GM18505 (cell line): ENCODE results near the gene LCNL1.

Experiments used
- ATAC-seq: cut with Tn5 transposase; IDR thresholded peaks from one replicate; pipeline ENCODE4 v1.9.1; 2021; ENCODE audit not compliant: unreplicated experiment
- POLR2A ChIP-seq: IDR thresholded peaks from 4 replicates; pipeline ENCODE4 v1.6.1; 2011; ENCODE audit warnings: borderline replicate concordance; ENCODE audit not compliant: insufficient read depth, insufficient read length; ENCODE audit errors: extremely low read depth

LCNL1 gene

DNA sequence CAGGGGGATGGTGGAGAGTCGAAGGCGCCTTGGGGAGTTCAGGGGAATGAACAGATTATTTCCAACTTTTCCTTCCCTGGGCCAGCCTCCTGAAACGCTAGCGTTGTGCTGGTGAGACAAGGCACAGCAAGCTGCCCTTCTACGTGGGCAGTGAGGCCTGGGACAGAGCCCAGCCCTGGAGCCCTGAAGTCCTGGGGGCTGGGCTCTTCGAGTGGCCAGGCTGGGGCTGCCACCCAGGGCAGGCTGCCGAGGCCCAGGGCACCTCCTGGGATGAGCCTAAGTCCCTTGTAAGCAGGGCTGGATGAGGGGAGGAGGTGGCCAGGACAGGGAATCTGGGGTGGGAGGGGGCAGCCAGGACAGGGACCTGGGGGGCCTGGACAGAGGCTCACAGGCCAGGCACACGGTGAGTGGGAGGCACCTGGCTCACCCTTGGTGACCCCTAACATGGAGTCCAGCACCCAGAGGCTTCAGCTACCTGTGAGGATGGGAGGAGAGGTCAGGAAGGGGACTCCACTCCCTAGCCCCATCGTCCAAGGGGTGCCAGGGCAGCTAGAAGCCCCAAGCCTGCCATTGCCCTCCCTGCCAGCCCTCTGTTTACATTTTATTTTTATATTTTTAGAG lies 32.0 kb upstream of the LCNL1 start:
- no peak for ATAC-seq
- TF ChIP-seq POLR2A: no peak

GRCh38 chr9:136951541-136952320 lies 31.1 kb upstream of the LCNL1 start, which contains the start of gene LCN12:
TSS of gene LCN12 (plus strand) at chr9:136952273. CDS start at chr9:136952328, 55 bp downstream.
- no peak for ATAC-seq
- no peak for TF ChIP-seq POLR2A

- no peak for ATAC-seq
- TF ChIP-seq POLR2A: no peak
These were observed 30.4 kb upstream of the LCNL1 start for GRCh38 chr9:136952321-136952850.

DNA sequence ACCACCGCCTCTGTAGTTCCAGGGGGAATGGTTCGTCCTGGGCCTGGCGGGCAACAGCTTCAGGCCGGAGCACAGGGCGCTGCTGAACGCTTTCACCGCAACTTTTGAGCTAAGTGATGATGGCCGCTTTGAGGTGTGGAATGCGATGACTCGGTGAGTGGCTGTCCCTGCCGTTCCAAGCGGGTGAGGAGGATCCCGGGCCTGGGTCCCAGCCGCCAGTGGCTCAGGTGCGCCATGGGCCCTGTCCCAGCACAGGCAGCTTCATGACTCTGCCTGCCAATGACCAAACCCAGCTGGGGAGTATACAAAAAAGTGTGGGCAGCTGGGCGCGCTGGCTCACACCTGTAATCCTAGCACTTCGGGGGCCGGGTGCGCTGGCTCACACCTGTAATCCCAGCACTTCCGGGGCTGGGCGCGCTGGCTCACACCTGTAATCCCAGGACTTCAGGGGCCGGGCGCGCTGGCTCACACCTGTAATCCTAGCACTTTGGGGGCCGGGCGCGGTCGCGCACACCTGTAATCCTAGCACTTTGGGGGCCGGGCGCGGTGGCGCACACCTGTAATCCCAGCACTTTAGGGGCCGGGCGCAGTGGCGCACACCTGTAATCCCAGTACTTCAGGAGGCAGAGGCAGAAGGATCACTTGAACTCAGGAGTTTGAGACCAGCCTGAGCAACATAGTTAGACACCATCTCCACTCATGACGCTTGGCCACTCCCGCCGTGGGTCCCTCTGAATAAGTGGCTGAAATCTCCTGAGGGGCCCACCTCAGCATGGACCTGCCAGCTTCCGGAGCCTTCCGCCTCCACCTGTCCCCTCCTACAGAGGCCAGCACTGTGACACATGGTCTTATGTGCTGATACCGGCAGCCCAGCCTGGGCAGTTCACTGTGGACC lies 29.7 kb upstream of the LCNL1 start:
- ATAC-seq: no peak
- no peak for TF ChIP-seq POLR2A

GRCh38 chr9:136953771-136954269 lies 29.0 kb upstream of the LCNL1 start:
- ATAC-seq: no peak
- no peak for TF ChIP-seq POLR2A

- ATAC-seq: no peak
- no peak for TF ChIP-seq POLR2A
These were observed 28.3 kb upstream of the LCNL1 start for GRCh38 chr9:136954270-136955083.

DNA sequence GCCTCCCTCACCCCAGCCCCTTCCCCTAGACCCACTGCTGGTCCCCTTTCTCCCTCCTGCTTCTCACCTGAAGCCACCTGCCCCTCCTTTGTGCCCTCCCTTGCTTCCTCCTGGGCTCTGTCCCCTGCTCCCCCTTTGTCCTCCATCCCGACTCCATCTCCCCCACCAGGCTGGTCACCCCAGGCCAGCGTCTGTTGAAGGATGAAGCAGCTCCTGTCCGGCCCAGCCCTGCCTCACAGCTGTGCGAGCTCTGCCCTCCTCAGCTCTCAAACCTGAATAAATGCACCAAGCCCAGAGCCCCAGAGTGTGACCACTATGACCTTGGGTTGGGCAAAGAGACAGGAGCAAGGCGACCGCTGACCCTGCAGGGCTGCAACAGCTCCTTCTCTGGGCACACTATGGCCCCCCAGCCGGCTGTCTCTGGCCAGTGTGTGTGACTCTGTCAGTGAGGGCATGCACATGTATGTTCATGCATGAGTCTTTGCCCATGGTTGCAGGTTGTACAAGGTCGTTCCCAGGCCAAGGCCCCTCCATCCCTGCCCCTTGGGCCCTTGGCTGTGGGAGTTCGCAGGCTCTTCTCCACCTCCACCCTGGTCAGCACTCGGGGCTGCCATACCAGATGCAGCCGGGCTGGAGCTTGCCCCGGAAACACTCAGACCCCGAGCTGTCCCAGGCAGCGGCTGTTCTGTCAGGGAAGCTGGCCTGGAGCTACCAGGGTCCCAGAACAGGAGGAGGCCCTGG lies 27.4 kb upstream of the LCNL1 start:
- no peak for TF ChIP-seq POLR2A
- ATAC-seq: no peak

DNA sequence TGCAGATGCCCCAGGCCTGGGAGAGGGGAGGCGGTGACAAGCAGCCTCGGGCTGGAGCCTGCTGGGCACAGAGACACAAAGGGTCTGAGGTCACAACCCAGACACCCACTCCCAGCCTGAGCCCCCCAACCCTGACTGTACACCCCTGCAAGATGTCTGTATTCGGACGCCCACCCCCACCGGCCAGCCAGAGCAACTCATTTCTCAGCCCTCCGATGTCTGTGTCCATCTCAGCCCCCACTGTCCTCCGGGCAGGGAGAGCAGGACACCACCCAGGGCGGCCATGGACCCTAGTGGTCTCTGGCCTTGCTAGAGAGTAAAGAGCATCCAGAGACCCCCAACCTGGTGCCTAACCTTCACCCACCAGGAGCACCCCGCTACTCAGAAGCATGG lies 26.9 kb upstream of the LCNL1 start:
- TF ChIP-seq POLR2A: no peak
- ATAC-seq: no peak

GRCh38 chr9:136956604-136957003 lies 26.2 kb upstream of the LCNL1 start:
- TF ChIP-seq POLR2A: no peak
- no peak for ATAC-seq

DNA sequence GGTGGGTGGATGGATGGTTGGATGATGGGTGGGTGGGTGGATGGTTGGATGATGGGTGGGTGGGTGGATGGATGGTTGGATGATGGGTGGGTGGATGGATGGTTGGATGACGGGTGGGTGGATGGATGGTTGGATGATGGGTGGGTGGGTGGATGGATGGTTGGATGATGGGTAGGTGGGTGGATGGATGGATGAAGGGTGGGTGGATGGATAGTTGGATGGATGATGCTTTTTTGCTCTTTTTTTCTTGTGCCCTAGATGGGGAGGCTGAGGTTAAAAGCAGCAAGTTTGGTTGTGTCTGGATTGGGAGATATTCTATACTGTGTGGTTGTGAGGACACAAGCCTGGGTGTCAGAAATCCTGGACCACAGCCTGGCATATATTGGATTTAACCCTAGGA lies 25.3 kb upstream of the LCNL1 start:
- ATAC-seq: no peak
- TF ChIP-seq POLR2A: no peak

- ATAC-seq: no peak
- TF ChIP-seq POLR2A: no peak
These were observed 24.9 kb upstream of the LCNL1 start for GRCh38 chr9:136957901-136958300.

DNA sequence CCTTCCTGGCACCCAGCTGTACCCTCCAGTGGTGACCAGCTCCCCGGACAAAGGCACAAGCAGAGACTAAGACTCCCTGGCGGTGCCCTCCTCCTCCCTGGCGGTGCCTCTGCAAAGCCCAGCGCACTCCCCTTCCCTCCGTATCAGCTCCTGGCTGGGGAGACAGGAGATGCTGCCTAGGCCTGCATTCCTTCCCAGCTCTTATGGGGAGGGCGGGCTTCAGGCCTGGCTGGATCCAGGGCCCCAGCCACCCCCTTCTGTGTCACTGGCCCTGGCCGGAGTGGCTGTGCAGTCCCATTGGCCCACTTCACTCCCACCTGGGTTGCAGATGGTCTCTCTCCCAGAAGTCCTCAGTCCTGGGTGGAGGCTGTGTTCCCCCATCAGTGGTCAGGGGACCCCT lies 24.3 kb upstream of the LCNL1 start:
- no peak for ATAC-seq

More for the DNA sequence above, 24.3 kb upstream of the LCNL1 start:
- no peak for TF ChIP-seq POLR2A
